K562 (cell line): Measurements from ENCODE around the gene ZNF224. TPM values are rescaled to one million over a fixed set of nuclear protein-coding genes. Genes with fewer than 3 reads are reported as not detected.

Experiments used
- ASH1L ChIP-seq: fragments of 450-650 bp; IDR thresholded peaks from 2 replicates; pipeline ENCODE4 v1.6.1; 2018; ENCODE audit warnings: borderline replicate concordance, mild to moderate bottlenecking, low read depth; ENCODE audit not compliant: partially characterized antibody
- CHD2 ChIP-seq: IDR thresholded peaks from 2 replicates; pipeline ENCODE4 v1.6.1; 2011; ENCODE audit warnings: low read depth, low read length
- CREM ChIP-seq: IDR thresholded peaks from 2 replicates; pipeline ENCODE4 v1.6.1; 2014; ENCODE audit warnings: antibody characterized with exemption, low read depth
- ELF2 ChIP-seq: fragments of 250-450 bp; sonication (Bioruptor Pico); IDR thresholded peaks from 2 replicates; pipeline ENCODE4 v1.5.0; 2021; ENCODE audit warnings: mild to moderate bottlenecking
- ETV5 ChIP-seq: sonication (generic); formaldehyde crosslinking; IDR thresholded peaks from 2 replicates; pipeline ENCODE4 v1.4.0; 2020; ENCODE audit warnings: low read depth, mild to moderate bottlenecking, missing genetic modification reagents
- GABPA ChIP-seq: fragments of 200-800 bp; sonication (Bioruptor generic); conservative IDR thresholded peaks from 2 replicates; pipeline ENCODE4 v1.6.1; 2016; ENCODE audit warnings: low read depth, missing genetic modification characterization, missing compliant biosample characterization
- GMEB1 ChIP-seq: fragments of 250-450 bp; sonication (Bioruptor Pico); IDR thresholded peaks from 2 replicates; pipeline ENCODE4 v1.4.0; 2020; ENCODE audit warnings: mild to moderate bottlenecking
- MTA3 ChIP-seq: fragments of 450-650 bp; formaldehyde crosslinking; IDR thresholded peaks from 2 replicates; pipeline ENCODE4 v1.6.1; 2017; ENCODE audit warnings: mild to moderate bottlenecking, borderline replicate concordance
- NRF1 ChIP-seq, 2 experiments: fragments of 450-650 bp; IDR thresholded peaks in 1 of 2; conservative IDR thresholded peaks in 1 of 2; 2 replicates each; pipeline ENCODE4 v1.6.1; 2014; ENCODE audit warnings: mild to moderate bottlenecking in 2 of 2
- PHB2 ChIP-seq: fragments of 450-650 bp; IDR thresholded peaks from 2 replicates; pipeline ENCODE4 v1.6.1; 2017; ENCODE audit warnings: low read depth
- RBBP5 ChIP-seq: fragments of 200-600 bp; sonication (generic); IDR thresholded peaks from 2 replicates; pipeline ENCODE4 v1.6.1; 2012; ENCODE audit warnings: borderline replicate concordance, mild to moderate bottlenecking, low read length, control low read depth, inconsistent platforms; ENCODE audit not compliant: insufficient read depth, poor library complexity, severe bottlenecking
- RNF219 ChIP-seq: fragments of 250-450 bp; sonication (Bioruptor Pico); IDR thresholded peaks from 2 replicates; pipeline ENCODE4 v1.5.0; 2022; ENCODE audit warnings: mild to moderate bottlenecking
- SNIP1 ChIP-seq: fragments of 450-650 bp; IDR thresholded peaks from 2 replicates; pipeline ENCODE4 v1.7.1; 2017; ENCODE audit warnings: low read depth, mild to moderate bottlenecking
- TBP ChIP-seq: optimal IDR thresholded peaks from 2 replicates; pipeline ENCODE3; 2011; ENCODE audit warnings: low read depth, low read length, improper control_type of control experiment
- TCF7L2 ChIP-seq: fragments of 150-350 bp; IDR thresholded peaks from 2 replicates; pipeline ENCODE4 v1.6.1; 2016; ENCODE audit warnings: low read depth, mild to moderate bottlenecking, low read length, moderate library complexity
- ZBTB11 ChIP-seq, 3 experiments: fragments of 200-800 bp in 1 of 3; fragments of 250-450 bp in 1 of 3; fragments of 450-650 bp in 1 of 3; sonication (Bioruptor Pico) in 1 of 3; sonication (Bioruptor generic) in 1 of 3; formaldehyde crosslinking in 1 of 3; IDR thresholded peaks; 2 replicates each; pipeline versions ENCODE4 v1.6.1 to v1.8.0; 2016 to 2022; ENCODE audit warnings: mild to moderate bottlenecking in 2 of 3, missing genetic modification characterization in 2 of 3, missing compliant biosample characterization in 1 of 3, moderate library complexity in 1 of 3
- ZNF584 ChIP-seq: fragments of 200-800 bp; sonication (Bioruptor generic); IDR thresholded peaks from 2 replicates; pipeline ENCODE4 v1.6.1; 2016; ENCODE audit warnings: low read depth, mild to moderate bottlenecking, missing genetic modification characterization, missing compliant biosample characterization
- ZNF707 ChIP-seq: fragments of 250-450 bp; sonication (Bioruptor Pico); conservative IDR thresholded peaks from 2 replicates; pipeline ENCODE4 v1.8.0; 2022; ENCODE audit warnings: inconsistent platforms, mild to moderate bottlenecking, moderate library complexity
- ZNF76 ChIP-seq: fragments of 250-450 bp; sonication (Bioruptor Pico); IDR thresholded peaks from 2 replicates; pipeline ENCODE4 v1.4.0; 2020; ENCODE audit warnings: mild to moderate bottlenecking, moderate library complexity, borderline replicate concordance
- polyA plus RNA-seq, 8 experiments: library from polyadenylated mRNA; depleted of rRNA in 4 of 8; stranded (reverse) in 5 of 8; unstranded in 3 of 8; fragments of >200 nt; fragmentation: Nextera tagmentation in 2 of 8; fragmentation: Illumina TruSeq in 1 of 8; extraction: Ambion mirVana in 2 of 8; extraction: Trizol in 1 of 8; gene quantifications; 2 replicates each; pipeline versions ENCODE4 v1.2.1 to v1.2.3, GENCODE V29; 2011 to 2014; ENCODE audit warnings: inconsistent platforms in 1 of 8, missing spikeins in 1 of 8
- total RNA-seq, 7 experiments: library from RNA; depleted of rRNA in 6 of 7; stranded (reverse); fragments of >200 nt in 6 of 7; fragmentation: Illumina TruSeq in 2 of 7; extraction: Trizol in 2 of 7; gene quantifications; 2 replicates each; pipeline versions ENCODE4 v1.2.1 to v1.2.3, GENCODE V29; 2011 to 2021; ENCODE audit warnings: low replicate concordance in 1 of 7

Gene ZNF224
- total and polyA plus RNA-seq, 9 of the 15 experiments (the other 6 are each of a cell fraction or from before 2014, with no cell fraction given), result 4.4 to 15.6 (median 10.0) TPM

GRCh38 chr19:44113138-44113783 is 19.1 kb downstream of the ZNF224 start, which contains the start of gene ZNF225 (continued):
- TF ChIP-seq ZBTB11 (CRISPR knock-in tag; IDR thresholded peaks at IDR 0.05) (peak in 2 of 3 experiments; percentile 38 to 96; a peak in 3 of 6 replicates), GMEB1 (CRISPR knock-in tag) (peak; percentile 70), ZNF707 (CRISPR knock-in tag) (no peak), ASH1L (peak; percentile 71), ELF2 (CRISPR knock-in tag) (no peak; the same call in 1 of the 2 replicates), RNF219 (CRISPR knock-in tag) (no peak), GABPA (tag) (peak; percentile 94), ETV5 (peak; percentile 68; the same call in 1 of the 2 replicates), ZNF584 (CRISPR knock-in tag) (peak; percentile 81), SNIP1 (no peak), PHB2 (no peak), RBBP5 (peak; percentile 52), TCF7L2 (no peak), NRF1 (conservative IDR thresholded peaks at IDR 0.05 in 1 of 2, IDR thresholded peaks at IDR 0.05 in 1 of 2) (peak; percentile 69 to 76), CHD2 (peak; percentile 50), TBP (peak; percentile 50), CREM (peak; percentile 94), MTA3 (peak; percentile 16; the same call in 1 of the 2 replicates), ZNF76 (no peak)
